Measurements from ENCODE around the gene NYAP1. TPM values are rescaled to one million over a fixed set of nuclear protein-coding genes. Genes with fewer than 3 reads are reported as not detected.

The NYAP1 gene
- total RNA-seq, 2 experiments from 2014 or later, result 0.10 to 0.98 TPM

DNA sequence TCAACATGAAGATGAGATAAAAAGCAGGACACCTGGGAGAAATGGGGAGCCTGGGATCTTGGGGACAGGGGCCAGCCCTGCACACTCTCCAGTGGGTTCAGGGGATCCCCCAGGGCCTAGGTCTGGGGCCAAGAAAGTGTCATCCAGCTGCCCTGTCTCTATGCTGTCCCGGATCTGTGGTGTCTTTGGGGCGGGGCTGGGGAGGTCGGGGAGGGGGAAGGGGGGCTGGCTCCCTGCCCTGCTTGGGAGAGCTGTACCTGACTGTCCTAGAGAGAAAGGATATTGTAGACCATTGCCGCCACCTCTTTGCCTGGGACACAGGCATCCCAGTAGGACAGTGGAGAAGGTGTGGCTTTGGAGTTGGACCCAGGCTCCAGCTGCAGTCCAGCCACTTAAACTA, 12.7 kb upstream of the NYAP1 start:
- no peak overlapping the region for H3K4me2 ChIP-seq (ENCODE audit: low read length)
- TF ChIP-seq CTCF (conservative IDR thresholded peaks at IDR 0.05; ENCODE audit: low read length) (no peak), EZH2phosphoT487 (IDR thresholded peaks at IDR 0.05; ENCODE audit: borderline replicate concordance, low read depth, low read length) (no peak)
- H4K20me1 ChIP-seq (ENCODE audit: insufficient read depth, low read length), result no peaks in the 10 kb centered on the region
- DNase-seq (ENCODE audit: low spot score), result no peak
- intact Hi-C loops (cut with micrococcal nuclease; ENCODE audit: unreplicated experiment), result loop anchor here (10.0 kb wide), 1 partner anchor 204 kb away; the partner anchor contains the start of gene GNB2
- peaks cover 7% of the 10 kb centered on the region; the same call in 1 of the 2 replicates for H3K79me2 ChIP-seq (ENCODE audit: insufficient read depth, low read depth, low read length)
- peaks cover 20% of the 10 kb centered on the region for H3K4me1 ChIP-seq (ENCODE audit: insufficient read depth, low read length, poor library complexity, severe bottlenecking)
- H3K36me3 ChIP-seq (ENCODE audit: insufficient read depth, low read length), result peaks cover 56% of the 10 kb centered on the region
- no peak overlapping the region for H3K4me3 ChIP-seq (ENCODE audit: low read depth, low read length, poor library complexity, severe bottlenecking)
- ChIA-PET CTCF (ENCODE audit: unreplicated experiment) (no interaction called here), POLR2A (interaction anchor here (0.9 kb wide), 1 partner anchor 10 kb away, joined by 3 read pairs; no protein-coding TSS in a partner anchor)
- BruUV-seq (replicated peaks), result no TSS peak
- no peaks in the 10 kb centered on the region for H3K9me2 ChIP-seq (ENCODE audit: insufficient read depth, low read length)
- H3K9me3 ChIP-seq (ENCODE audit: low read length), result no peaks in the 10 kb centered on the region
- H2AFZ ChIP-seq (ENCODE audit: low read length), result no peak overlapping the region
- H3K27ac ChIP-seq (ENCODE audit: low read depth, low read length, poor library complexity, severe bottlenecking), result no peak overlapping the region

DNA sequence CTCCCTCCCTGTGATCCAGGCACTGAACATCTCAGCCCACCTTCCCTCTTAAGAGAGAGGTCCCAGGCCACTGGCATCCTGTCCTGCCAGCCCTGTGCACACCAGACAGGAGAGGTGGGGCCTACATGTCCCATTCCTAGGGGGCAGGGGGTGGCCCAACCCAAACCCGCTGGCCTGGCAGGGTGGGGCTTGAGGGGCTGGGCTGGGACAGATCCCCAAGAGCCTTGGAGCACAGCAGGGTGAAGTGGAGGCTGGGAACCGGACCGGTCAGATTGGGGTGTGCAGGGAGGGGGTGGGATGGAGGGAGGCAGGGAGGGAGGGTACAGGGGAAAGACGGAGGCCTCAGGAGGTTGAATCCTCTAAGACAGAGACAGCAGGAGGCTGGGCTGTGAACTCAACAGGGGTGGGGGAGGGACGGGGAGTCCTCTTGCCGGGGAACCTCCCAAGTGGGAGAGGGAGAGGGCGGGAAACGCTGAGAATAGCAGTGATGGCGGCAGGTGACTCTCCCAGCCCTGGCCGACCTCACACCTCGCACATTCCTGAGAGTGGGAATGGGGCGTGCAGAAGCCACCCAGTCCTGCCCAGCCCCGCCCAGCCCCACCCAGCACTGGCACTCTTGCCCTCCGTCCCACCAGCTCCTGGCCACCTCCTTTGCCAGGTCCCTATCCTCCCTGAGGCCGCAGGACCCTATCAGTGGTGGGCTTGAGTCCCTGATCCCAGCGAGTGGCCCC, 11.4 kb upstream of the NYAP1 start:
- Histone ChIP-seq H3K36me3 (ENCODE audit: insufficient read depth, low read length) (peaks cover 61% of the 10 kb centered on the region), H3K9me3 (ENCODE audit: low read length) (no peaks in the 10 kb centered on the region), H3K4me1 (ENCODE audit: insufficient read depth, low read length, poor library complexity, severe bottlenecking) (peaks cover 33% of the 10 kb centered on the region), H3K4me3 (ENCODE audit: low read depth, low read length, poor library complexity, severe bottlenecking) (no peak overlapping the region), H4K20me1 (ENCODE audit: insufficient read depth, low read length) (peaks cover 6% of the 10 kb centered on the region; the same call in 1 of the 2 replicates), H3K27ac (ENCODE audit: low read depth, low read length, poor library complexity, severe bottlenecking) (no peak overlapping the region), H3K79me2 (ENCODE audit: insufficient read depth, low read depth, low read length) (peaks cover 20% of the 10 kb centered on the region; the same call in 1 of the 2 replicates), H3K9me2 (ENCODE audit: insufficient read depth, low read length) (no peaks in the 10 kb centered on the region), H2AFZ (ENCODE audit: low read length) (no peak overlapping the region), H3K4me2 (ENCODE audit: low read length) (no peak overlapping the region)
- no peak for DNase-seq (ENCODE audit: low spot score)
- ChIA-PET POLR2A (no interaction called here), CTCF (ENCODE audit: unreplicated experiment) (no interaction called here)
- BruUV-seq (replicated peaks), result no TSS peak
- intact Hi-C loops (cut with micrococcal nuclease; ENCODE audit: unreplicated experiment), result loop anchor here (10.0 kb wide), 1 partner anchor 203 kb away; the partner anchor contains the start of gene GNB2
- TF ChIP-seq CTCF (conservative IDR thresholded peaks at IDR 0.05; ENCODE audit: low read length) (no peak), EZH2phosphoT487 (IDR thresholded peaks at IDR 0.05; ENCODE audit: borderline replicate concordance, low read depth, low read length) (no peak)
